ENCODE measurements around the gene CFAP100.

- TF ChIP-seq CTCF (IDR thresholded peaks at IDR 0.05; ENCODE audit: low read length), result no peak
- no peak for TF ChIP-seq EZH2phosphoT487 (IDR thresholded peaks at IDR 0.05; ENCODE audit: low read length)
- TF ChIP-seq EZH2 (optimal IDR thresholded peaks at IDR 0.05; ENCODE audit: low read depth, low read length), result no peak
These were observed 14.5 kb upstream of the CFAP100 start for GRCh38 chr3:126380011-126380768.

Measured in MM.1S (cell line).